SU-DHL-6 (cell line): Measurements from ENCODE around the gene UCN3.

Experiments used
- H2AFZ ChIP-seq: fragments of 200-600 bp; sonication (generic); 2 replicates; pipeline ENCODE4 v1.6.1; 2014; ENCODE audit warnings: low read depth, mild to moderate bottlenecking, moderate library complexity, mixed read lengths, antibody characterized with exemption, low read length; ENCODE audit not compliant: severe bottlenecking
- H3F3A ChIP-seq: fragments of 200-600 bp; shearing (Covaris generic); 2 replicates; pipeline ENCODE4 v1.6.0; 2016; ENCODE audit warnings: antibody characterized with exemption, mild to moderate bottlenecking; ENCODE audit not compliant: insufficient read depth
- H3K27ac ChIP-seq: fragments of 200-600 bp; sonication (generic); 2 replicates; pipeline ENCODE4 v1.5.1; 2016; ENCODE audit warnings: low read depth, mild to moderate bottlenecking, low read length, moderate library complexity, mixed read lengths
- H3K27me3 ChIP-seq: fragments of 200-600 bp; sonication (generic), shearing (Covaris generic); 2 replicates; pipeline ENCODE4 v1.6.0; 2014; ENCODE audit warnings: mild to moderate bottlenecking, low read length
- H3K36me3 ChIP-seq: fragments of 200-600 bp; sonication (generic); 2 replicates; pipeline ENCODE4 v1.6.1; 2014; ENCODE audit warnings: mild to moderate bottlenecking, low read length, mixed read lengths
- H3K4me2 ChIP-seq: fragments of 300-600, 200-600 bp; shearing (Covaris generic), sonication (generic); 2 replicates; pipeline ENCODE4 v1.6.0; 2014; ENCODE audit warnings: low read length, low read depth, mild to moderate bottlenecking; ENCODE audit not compliant: poor library complexity, severe bottlenecking
- H3K4me3 ChIP-seq: fragments of 200-600 bp; sonication (generic); 2 replicates; pipeline ENCODE4 v1.5.1; 2014; ENCODE audit warnings: antibody characterized with exemption, low read length, mild to moderate bottlenecking, mixed read lengths; ENCODE audit not compliant: insufficient read depth, poor library complexity, severe bottlenecking
- H3K79me2 ChIP-seq: fragments of 200-600 bp; sonication (generic); 2 replicates; pipeline ENCODE4 v1.6.1; 2014; ENCODE audit warnings: mild to moderate bottlenecking, low read length, moderate library complexity; ENCODE audit not compliant: insufficient read depth
- H3K9ac ChIP-seq: fragments of 200-600 bp; sonication (generic); 2 replicates; pipeline ENCODE4 v1.7.0; 2014; ENCODE audit warnings: mild to moderate bottlenecking, low read length
- H3K9me2 ChIP-seq: fragments of 200-600 bp; sonication (generic); replicated peaks from 2 replicates; pipeline ENCODE4 v1.6.1; 2014; ENCODE audit warnings: low read length; ENCODE audit not compliant: insufficient read depth
- H3K9me3 ChIP-seq: fragments of 200-600 bp; sonication (generic); 2 replicates; pipeline ENCODE4 v1.6.1; 2014; ENCODE audit warnings: low read length, mixed read lengths; ENCODE audit not compliant: insufficient read depth
- H4K20me1 ChIP-seq: fragments of 200-600 bp; sonication (generic); 2 replicates; pipeline ENCODE4 v1.6.1; 2014; ENCODE audit warnings: low read depth, mild to moderate bottlenecking, antibody characterized with exemption, low read length, moderate library complexity, mixed read lengths
- EZH2phosphoT487 ChIP-seq: fragments of 200-600 bp; sonication (generic), shearing (Covaris generic); conservative IDR thresholded peaks from 2 replicates; pipeline ENCODE4 v1.6.1; 2018; ENCODE audit warnings: mild to moderate bottlenecking, antibody characterized with exemption, low read length, moderate library complexity, mixed read lengths
- TF ChIP-seq, protein P1 (sequence below): fragments of 200-600 bp; sonication (generic); IDR thresholded peaks from one replicate; pipeline ENCODE4 v1.5.1; 2017; ENCODE audit warnings: antibody characterized with exemption, mild to moderate bottlenecking, low read length, moderate library complexity; ENCODE audit not compliant: insufficient read depth, poor library complexity, severe bottlenecking

Gene UCN3

DNA sequence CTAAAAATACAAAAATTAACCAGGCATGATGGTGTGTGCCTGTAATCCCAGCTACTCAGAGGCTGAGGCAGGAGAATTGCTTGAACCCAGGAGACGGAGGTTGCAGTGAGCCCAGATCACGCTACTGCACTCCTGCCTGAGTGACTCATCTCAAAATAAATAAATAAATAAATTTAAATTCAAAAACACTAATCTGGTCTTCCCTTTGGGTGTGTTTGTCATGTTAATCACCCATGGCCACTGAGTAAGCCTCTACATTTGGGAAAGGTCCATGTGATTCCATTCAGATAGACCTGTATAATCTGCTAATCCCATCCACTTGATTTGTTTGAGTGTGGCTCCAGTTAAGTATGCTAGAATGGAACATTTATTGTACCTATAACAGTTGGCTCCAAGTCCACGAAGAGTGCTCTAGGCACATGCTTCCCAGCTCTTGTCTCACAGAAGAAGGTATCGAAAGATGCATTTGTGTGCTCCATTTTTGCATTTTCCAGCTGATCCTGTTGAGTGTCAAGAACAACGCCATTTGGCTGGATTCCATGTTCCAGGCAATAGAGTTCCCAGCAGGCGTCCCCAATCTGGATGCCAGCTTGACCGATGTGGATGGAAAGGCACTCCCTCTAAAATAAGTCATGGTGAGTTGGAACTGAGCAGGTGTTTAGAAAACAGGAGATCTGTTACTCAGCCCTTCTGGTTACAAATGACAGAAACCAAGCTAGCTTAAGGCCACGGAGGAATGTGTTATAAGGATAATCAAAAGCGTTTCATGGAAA lies 35.9 kb downstream of the UCN3 start:
- Histone ChIP-seq H3K9me3 (no peaks in the 10 kb centered on the region), H3K4me2 (no peak overlapping the region), H3F3A (no peaks in the 10 kb centered on the region), H3K27ac (no peak overlapping the region), H2AFZ (no peak overlapping the region), H3K27me3 (no peaks in the 10 kb centered on the region), H3K4me3 (no peak overlapping the region), H3K79me2 (no peaks in the 10 kb centered on the region), H3K9me2 (no peaks in the 10 kb centered on the region), H4K20me1 (no peaks in the 10 kb centered on the region), H3K36me3 (no peaks in the 10 kb centered on the region), H3K9ac (no peak overlapping the region)
- no peak for TF ChIP-seq EZH2phosphoT487
- TF ChIP-seq, protein P1, sequence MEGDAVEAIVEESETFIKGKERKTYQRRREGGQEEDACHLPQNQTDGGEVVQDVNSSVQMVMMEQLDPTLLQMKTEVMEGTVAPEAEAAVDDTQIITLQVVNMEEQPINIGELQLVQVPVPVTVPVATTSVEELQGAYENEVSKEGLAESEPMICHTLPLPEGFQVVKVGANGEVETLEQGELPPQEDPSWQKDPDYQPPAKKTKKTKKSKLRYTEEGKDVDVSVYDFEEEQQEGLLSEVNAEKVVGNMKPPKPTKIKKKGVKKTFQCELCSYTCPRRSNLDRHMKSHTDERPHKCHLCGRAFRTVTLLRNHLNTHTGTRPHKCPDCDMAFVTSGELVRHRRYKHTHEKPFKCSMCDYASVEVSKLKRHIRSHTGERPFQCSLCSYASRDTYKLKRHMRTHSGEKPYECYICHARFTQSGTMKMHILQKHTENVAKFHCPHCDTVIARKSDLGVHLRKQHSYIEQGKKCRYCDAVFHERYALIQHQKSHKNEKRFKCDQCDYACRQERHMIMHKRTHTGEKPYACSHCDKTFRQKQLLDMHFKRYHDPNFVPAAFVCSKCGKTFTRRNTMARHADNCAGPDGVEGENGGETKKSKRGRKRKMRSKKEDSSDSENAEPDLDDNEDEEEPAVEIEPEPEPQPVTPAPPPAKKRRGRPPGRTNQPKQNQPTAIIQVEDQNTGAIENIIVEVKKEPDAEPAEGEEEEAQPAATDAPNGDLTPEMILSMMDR: no peak

DNA sequence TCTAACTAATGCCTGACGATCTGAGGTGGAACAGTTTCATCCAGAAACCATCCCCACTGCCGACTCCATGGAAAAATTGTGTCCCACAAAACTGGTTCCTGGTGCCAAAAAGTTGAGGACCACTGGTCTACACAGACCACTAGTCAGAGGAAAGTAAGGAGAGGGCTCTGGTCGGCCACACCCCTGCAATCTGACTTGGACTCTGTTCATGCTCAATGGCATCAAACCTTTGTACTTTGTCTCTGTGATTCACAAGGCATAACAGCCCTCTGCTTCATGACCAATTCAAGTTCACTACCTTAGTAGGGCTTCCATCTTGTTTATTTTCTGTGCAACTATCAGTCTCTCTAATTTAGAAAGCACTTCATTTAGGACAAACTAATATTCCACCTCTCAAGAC lies 38.0 kb downstream of the UCN3 start:
- Histone ChIP-seq H3K9me2 (no peaks in the 10 kb centered on the region), H4K20me1 (no peaks in the 10 kb centered on the region), H2AFZ (no peak overlapping the region), H3K36me3 (no peaks in the 10 kb centered on the region), H3K27me3 (no peaks in the 10 kb centered on the region), H3F3A (no peaks in the 10 kb centered on the region), H3K9me3 (peaks cover 5% of the 10 kb centered on the region; the same call in 1 of the 2 replicates), H3K79me2 (no peaks in the 10 kb centered on the region), H3K27ac (no peak overlapping the region), H3K4me2 (no peak overlapping the region), H3K4me3 (no peak overlapping the region), H3K9ac (no peak overlapping the region)
- TF ChIP-seq, protein P1: no peak
- no peak for TF ChIP-seq EZH2phosphoT487

DNA sequence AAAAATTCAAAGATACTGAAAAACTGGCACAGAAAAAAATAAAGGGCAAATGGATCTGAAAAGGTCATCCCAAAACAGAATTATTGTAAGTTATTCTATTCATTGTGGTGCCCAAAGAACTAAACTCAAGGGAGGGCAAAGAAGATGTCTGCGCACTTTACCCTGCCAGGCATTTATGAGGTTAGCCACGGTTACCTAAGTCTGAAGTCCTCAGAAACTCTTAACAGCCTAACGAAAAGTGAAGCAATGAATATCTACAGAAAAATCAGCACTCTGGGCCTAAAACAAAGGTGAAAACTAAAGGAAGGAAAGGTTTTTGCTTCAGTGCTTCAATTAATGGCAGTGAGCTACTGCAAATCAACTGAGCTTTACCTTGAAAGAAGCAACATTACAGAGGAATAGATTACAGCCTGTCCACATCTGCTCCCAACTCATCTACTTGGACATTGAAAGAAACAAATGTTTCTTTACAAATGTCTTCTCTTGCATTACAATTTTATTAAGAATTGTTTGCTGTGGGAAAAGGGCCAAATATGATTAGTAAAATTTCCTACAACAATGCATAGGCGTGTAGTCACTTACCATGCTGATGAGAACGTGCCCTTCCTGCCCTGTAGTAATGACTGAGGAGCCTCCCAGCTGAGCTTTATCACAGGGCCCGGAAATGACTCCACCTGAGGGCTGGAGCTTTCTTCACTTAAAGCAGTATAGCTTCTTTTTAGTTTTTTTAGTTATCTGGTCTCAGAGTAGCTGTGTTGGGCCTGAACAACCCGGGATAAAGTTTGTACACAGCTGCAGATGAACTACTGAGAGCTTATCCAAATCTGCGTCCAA lies 39.7 kb downstream of the UCN3 start, which contains the start of gene TUBAL3:
Gene TUBAL3, minus strand, starts transcription at position 621 of the 834 bp plus-strand sequence. Its CDS starts 36 bp downstream, at position 585.
- TF ChIP-seq, protein P1: no peak
- no peak for TF ChIP-seq EZH2phosphoT487
- H3K27ac ChIP-seq: no peak within 1 kb of the TSS

More for the DNA sequence above, 39.7 kb downstream of the UCN3 start, which contains the start of gene TUBAL3:
- Histone ChIP-seq H3K79me2 (no peaks in the 10 kb centered on the region), H3K4me3 (no peak within 1 kb of the TSS), H3F3A (no peaks in the 10 kb centered on the region), H3K36me3 (no peaks in the 10 kb centered on the region), H3K4me2 (no peak within 1 kb of the TSS), H3K9me3 (peaks cover 5% of the 10 kb centered on the region; the same call in 1 of the 2 replicates), H3K9me2 (no peaks in the 10 kb centered on the region), H2AFZ (no peak within 1 kb of the TSS), H3K27me3 (no peaks in the 10 kb centered on the region), H3K9ac (no peak within 1 kb of the TSS), H4K20me1 (no peaks in the 10 kb centered on the region)
